Upper lobe of left lung (tissue), 4 donors: Measurements from ENCODE around the gene SMPD1.

Experiments
- CTCF ChIP-seq, 6 experiments: fragments of 450-650 bp in 4 of 6; fragments of 200-600 bp in 2 of 6; sonication (generic) in 2 of 6; IDR thresholded peaks; one replicate each; pipeline ENCODE4 v1.5.1; 2016 to 2019; ENCODE audit warnings: antibody characterized with exemption in 6 of 6
- POLR2AphosphoS5 ChIP-seq, 2 donors: sonication (generic); formaldehyde crosslinking; IDR thresholded peaks; one replicate each; pipeline ENCODE4 v1.5.1; 2017; ENCODE audit warnings: antibody characterized with exemption in 2 of 2

- TF ChIP-seq CTCF (IDR thresholded peaks at IDR 0.05) (no peak), POLR2AphosphoS5 (IDR thresholded peaks at IDR 0.05) (no peak)
Measured at GRCh38 chr11:6410695-6411430, 20.6 kb downstream of the SMPD1 start.
